IMR-90 (cell line): ENCODE data around the gene LMAN2.

ENCODE experiments used
- BHLHE40 ChIP-seq: fragments of 150-350 bp; IDR thresholded peaks from 2 replicates; pipeline ENCODE4 v1.6.1; 2016; ENCODE audit warnings: mild to moderate bottlenecking, low read depth, low read length
- CEBPB ChIP-seq: IDR thresholded peaks from 2 replicates; pipeline ENCODE4 v1.6.1; 2012; ENCODE audit warnings: low read depth, low read length, improper control_type of control experiment
- CHD1 ChIP-seq: IDR thresholded peaks from 2 replicates; pipeline ENCODE4 v1.6.1; 2012; ENCODE audit warnings: low read depth, low read length, improper control_type of control experiment
- CTCF ChIP-seq: conservative IDR thresholded peaks from 2 replicates; pipeline ENCODE4 v1.5.1; 2012; ENCODE audit warnings: mild to moderate bottlenecking, low read depth, low read length, improper control_type of control experiment
- ELK1 ChIP-seq: fragments of 150-350 bp; IDR thresholded peaks from 2 replicates; pipeline ENCODE4 v1.6.1; 2016; ENCODE audit warnings: low read depth, mild to moderate bottlenecking, low read length, moderate library complexity, borderline replicate concordance
- MAFK ChIP-seq: IDR thresholded peaks from 2 replicates; pipeline ENCODE4 v1.6.1; 2012; ENCODE audit warnings: low read depth, low read length, improper control_type of control experiment
- NFE2L2 ChIP-seq: fragments of 150-350 bp; IDR thresholded peaks from 2 replicates; pipeline ENCODE4 v1.6.1; 2016; ENCODE audit warnings: low read depth, mild to moderate bottlenecking, low read length
- POLR2A ChIP-seq: IDR thresholded peaks from 2 replicates; pipeline ENCODE4 v1.6.1; 2012; ENCODE audit warnings: mild to moderate bottlenecking, low read depth, low read length
- RAD21 ChIP-seq: IDR thresholded peaks from 2 replicates; pipeline ENCODE4 v1.6.1; 2012; ENCODE audit warnings: low read length, improper control_type of control experiment
- RCOR1 ChIP-seq: IDR thresholded peaks from 2 replicates; pipeline ENCODE4 v1.6.1; 2012; ENCODE audit warnings: mild to moderate bottlenecking, low read length, improper control_type of control experiment; ENCODE audit not compliant: insufficient replicate concordance
- RFX5 ChIP-seq: IDR thresholded peaks from 2 replicates; pipeline ENCODE4 v1.8.0; 2012; ENCODE audit warnings: low read depth, mild to moderate bottlenecking, low read length, moderate library complexity
- TF ChIP-seq, protein P1 (sequence below): fragments of 150-350 bp; IDR thresholded peaks from 2 replicates; pipeline ENCODE4 v1.6.1; 2017; ENCODE audit warnings: mild to moderate bottlenecking, antibody characterized with exemption, low read length, low read depth

DNA sequence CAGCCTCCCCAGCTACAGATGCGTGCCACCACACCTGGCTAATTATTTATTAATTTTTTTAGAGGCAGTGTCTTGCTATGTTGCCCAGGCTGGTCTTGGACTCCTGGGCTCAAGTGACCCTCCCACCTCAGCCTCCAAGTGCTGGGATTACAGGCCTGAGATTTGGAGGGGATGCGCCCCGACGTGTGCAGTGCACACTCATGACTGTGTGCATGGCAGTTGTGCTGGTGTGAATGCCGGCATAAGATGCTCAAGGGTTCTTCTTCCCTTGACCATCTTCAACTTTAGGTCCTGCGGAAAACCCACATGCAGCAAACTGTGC, 29.3 kb upstream of the LMAN2 start:
- TF ChIP-seq CTCF: no peak
- no peak for TF ChIP-seq RCOR1
- no peak for TF ChIP-seq POLR2A
- TF ChIP-seq CEBPB: no peak
- TF ChIP-seq NFE2L2: no peak
- TF ChIP-seq RAD21: no peak
- no peak for TF ChIP-seq MAFK
- TF ChIP-seq, protein P1, sequence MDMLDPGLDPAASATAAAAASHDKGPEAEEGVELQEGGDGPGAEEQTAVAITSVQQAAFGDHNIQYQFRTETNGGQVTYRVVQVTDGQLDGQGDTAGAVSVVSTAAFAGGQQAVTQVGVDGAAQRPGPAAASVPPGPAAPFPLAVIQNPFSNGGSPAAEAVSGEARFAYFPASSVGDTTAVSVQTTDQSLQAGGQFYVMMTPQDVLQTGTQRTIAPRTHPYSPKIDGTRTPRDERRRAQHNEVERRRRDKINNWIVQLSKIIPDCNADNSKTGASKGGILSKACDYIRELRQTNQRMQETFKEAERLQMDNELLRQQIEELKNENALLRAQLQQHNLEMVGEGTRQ: no peak
- no peak for TF ChIP-seq CHD1
- TF ChIP-seq RFX5: no peak
- no peak for TF ChIP-seq BHLHE40
- TF ChIP-seq ELK1: no peak
